Stimulated activated CD8-positive, alpha-beta memory T cell treated with anti-CD3 and anti-CD28 coated beads, Interleukin-7, amount 100 ng/mL, for 4 hours (primary cell): ENCODE measurements around the gene SCRG1.

ENCODE experiments used
- DNase-seq, 2 donors: peaks; one replicate each; pipeline ENCODE4 v3.0.0-alpha.2; 2020; ENCODE audit warnings: low read depth in 2 of 2

Gene SCRG1

GRCh38 chr4:173411106-173411693 lies 12.3 kb upstream of the SCRG1 start:
- no peak for DNase-seq

GRCh38 chr4:173410079-173410478 lies 11.2 kb upstream of the SCRG1 start:
- DNase-seq = no peak

GRCh38 chr4:173405840-173406606 lies 7.1 kb upstream of the SCRG1 start:
- no peak for DNase-seq

- no peak for DNase-seq
These were observed 5.5 kb upstream of the SCRG1 start for GRCh38 chr4:173404296-173404865.

GRCh38 chr4:173403051-173403450 lies 4.1 kb upstream of the SCRG1 start:
- DNase-seq = no peak

GRCh38 chr4:173401063-173401462 lies 2.1 kb upstream of the SCRG1 start:
- no peak for DNase-seq

GRCh38 chr4:173398220-173398619 lies 696 bp downstream of the SCRG1 start:
- no peak for DNase-seq

GRCh38 chr4:173397604-173398003 lies 1.3 kb downstream of the SCRG1 start:
- DNase-seq = no peak

GRCh38 chr4:173391701-173392100 lies 7.2 kb downstream of the SCRG1 start:
- no peak for DNase-seq

- DNase-seq = no peak
These were observed 12.2 kb downstream of the SCRG1 start for GRCh38 chr4:173386751-173387150.

- DNase-seq = no peak
These were observed 16.6 kb downstream of the SCRG1 start for GRCh38 chr4:173382349-173382748.

- no peak for DNase-seq
These were observed 17.3 kb downstream of the SCRG1 start for GRCh38 chr4:173381610-173382009.

GRCh38 chr4:173380987-173381386 lies 17.9 kb downstream of the SCRG1 start:
- no peak for DNase-seq

GRCh38 chr4:173379929-173380328 lies 19.0 kb downstream of the SCRG1 start:
- DNase-seq = no peak

- DNase-seq = no peak
These were observed 24.3 kb downstream of the SCRG1 start for GRCh38 chr4:173374588-173374987.

- peak in 1 of 2 donors; percentile 30 for DNase-seq
These were observed 27.4 kb downstream of the SCRG1 start for GRCh38 chr4:173371292-173372192.

GRCh38 chr4:173370477-173371291 lies 28.2 kb downstream of the SCRG1 start, which contains the start of gene SAP30:
Gene SAP30 (plus strand): TSS chr4:173370954. CDS start chr4:173371183, 229 bp downstream.
- peak; percentile 96 for DNase-seq

GRCh38 chr4:173370130-173370476 lies 28.8 kb downstream of the SCRG1 start:
- DNase-seq = peak; percentile 52 to 58

GRCh38 chr4:173367946-173368345 lies 31.0 kb downstream of the SCRG1 start:
- no peak for DNase-seq

- DNase-seq = no peak
These were observed 31.6 kb downstream of the SCRG1 start for GRCh38 chr4:173367285-173367684.

GRCh38 chr4:173365359-173365996 lies 33.4 kb downstream of the SCRG1 start:
- no peak for DNase-seq
